Endothelial cell of umbilical vein (primary cell): ENCODE measurements around the gene DTWD2. TPM values are rescaled to one million over a fixed set of nuclear protein-coding genes. Genes with fewer than 3 reads are reported as not detected.

Source experiments
- BruUV-seq: library from RNA; stranded (reverse); fragments of 400-500 nt; replicated peaks from 2 replicates; lab custom pipeline; 2021; lab: Mats Ljungman, UMichigan
- CTCF ChIA-PET: fragments of 300-600, 350-600 bp; sonication (Branson Sonifier 250); formaldehyde crosslinking; loops from one replicate; lab custom pipeline; 2021; ENCODE audit warnings: antibody characterized with exemption, inconsistent platforms; lab: Charles Lee
- POLR2A ChIA-PET: fragments of 300-600, 350-600 bp; sonication (Branson Sonifier 250); formaldehyde crosslinking; loops from one replicate; lab custom pipeline; 2021; ENCODE audit warnings: antibody characterized with exemption, inconsistent platforms; lab: Charles Lee
- DNase-seq: peaks from one replicate; pipeline ENCODE4 v3.0.0-alpha.2; 2011; ENCODE audit warnings: low read depth, low spot score
- FAIRE-seq: peaks from 2 replicates; lab custom pipeline; 2011; peaks lifted over from hg19 to GRCh38; lab: Jason Lieb, UNC
- H2AFZ ChIP-seq: 2 replicates; pipeline ENCODE4 v1.6.0; 2012; ENCODE audit warnings: low read depth, low read length, control low read depth, inconsistent platforms
- H3K27ac ChIP-seq: 2 replicates; pipeline ENCODE4 v1.5.1; 2011; ENCODE audit warnings: low read depth, mild to moderate bottlenecking, control low read depth, low read length, moderate library complexity; ENCODE audit not compliant: insufficient read depth
- H3K27me3 ChIP-seq, 2 experiments: 2 replicates each; pipeline versions ENCODE4 v1.6.0 to v1.6.1; 2011; ENCODE audit warnings: low read length in 2 of 2, mixed read lengths in 1 of 2; ENCODE audit not compliant: control insufficient read depth in 2 of 2, insufficient read depth in 2 of 2
- H3K36me3 ChIP-seq, 2 experiments: 2 replicates in 1 of 2; 3 replicates in 1 of 2; pipeline ENCODE4 v1.5.1; 2011; ENCODE audit warnings: low read length in 2 of 2, mild to moderate bottlenecking in 1 of 2, moderate library complexity in 1 of 2; ENCODE audit not compliant: control insufficient read depth in 2 of 2, insufficient read depth in 2 of 2; ENCODE audit errors: extremely low read depth in 1 of 2
- H3K4me1 ChIP-seq: 3 replicates; pipeline ENCODE4 v1.5.1; 2011; ENCODE audit warnings: mild to moderate bottlenecking, low read length; ENCODE audit not compliant: control insufficient read depth, insufficient read depth; ENCODE audit errors: extremely low read depth
- H3K4me2 ChIP-seq: 2 replicates; pipeline ENCODE4 v1.6.1; 2011; ENCODE audit warnings: low read length, control low read depth, mixed read lengths; ENCODE audit not compliant: insufficient read depth
- H3K4me3 ChIP-seq, 3 experiments: fragments of 200-600 bp in 1 of 3; sonication (generic), shearing (Covaris generic) in 1 of 3; replicated peaks in 1 of 3; 2 replicates each; pipeline ENCODE4 v1.5.1; 2011 to 2016; ENCODE audit warnings: control low read depth in 3 of 3, low read length in 3 of 3, mild to moderate bottlenecking in 2 of 3, inconsistent platforms in 1 of 3, low read depth in 1 of 3, moderate library complexity in 1 of 3; ENCODE audit not compliant: insufficient read depth in 1 of 3
- H3K79me2 ChIP-seq: 2 replicates; pipeline ENCODE4 v1.6.0; 2012; ENCODE audit warnings: low read length, inconsistent platforms; ENCODE audit not compliant: control insufficient read depth, insufficient read depth
- H3K9ac ChIP-seq: replicated peaks from 2 replicates; pipeline ENCODE3; 2011; ENCODE audit warnings: low read length, control low read depth; ENCODE audit not compliant: insufficient read depth; ENCODE audit errors: extremely low read depth
- H3K9me1 ChIP-seq: replicated peaks from 3 replicates; pipeline ENCODE4 v1.6.0; 2011; ENCODE audit warnings: mild to moderate bottlenecking, low read length; ENCODE audit not compliant: control insufficient read depth, insufficient read depth; ENCODE audit errors: extremely low read depth
- H3K9me3 ChIP-seq: replicated peaks from 2 replicates; pipeline ENCODE4 v1.5.1; 2012; ENCODE audit warnings: low read length, inconsistent platforms; ENCODE audit not compliant: control insufficient read depth, insufficient read depth
- H4K20me1 ChIP-seq: replicated peaks from 2 replicates; pipeline ENCODE3; 2011; ENCODE audit warnings: mild to moderate bottlenecking, low read length; ENCODE audit not compliant: control insufficient read depth, insufficient read depth; ENCODE audit errors: extremely low read depth
- CTCF ChIP-seq, 2 donors: IDR thresholded peaks; 1 replicate in 1 of 2; 2 replicates in 1 of 2; pipeline ENCODE4 v1.5.1; 2011; ENCODE audit warnings: low read length in 2 of 2, mild to moderate bottlenecking in 2 of 2, moderate library complexity in 2 of 2, control low read depth in 1 of 2, inconsistent platforms in 1 of 2, low read depth in 1 of 2; ENCODE audit not compliant: insufficient read depth in 1 of 2; ENCODE audit errors: extremely low read depth in 1 of 2
- EZH2 ChIP-seq: IDR thresholded peaks from 2 replicates; pipeline ENCODE4 v1.6.1; 2012; ENCODE audit warnings: borderline replicate concordance, low read depth, mild to moderate bottlenecking, moderate library complexity, low read length, inconsistent platforms; ENCODE audit not compliant: severe bottlenecking
- FOS ChIP-seq: IDR thresholded peaks from 2 replicates; pipeline ENCODE4 v1.6.1; 2011; ENCODE audit warnings: mild to moderate bottlenecking, low read length, moderate library complexity, borderline replicate concordance; ENCODE audit not compliant: insufficient read depth
- GATA2 ChIP-seq: IDR thresholded peaks from 2 replicates; pipeline ENCODE4 v1.7.0; 2011; ENCODE audit warnings: low read depth, mild to moderate bottlenecking, moderate library complexity, mixed read lengths, low read length; ENCODE audit not compliant: insufficient read length, insufficient read depth
- JUN ChIP-seq: IDR thresholded peaks from 2 replicates; pipeline ENCODE4 v1.6.1; 2011; ENCODE audit warnings: borderline replicate concordance, low read depth; ENCODE audit not compliant: insufficient read length, insufficient read depth
- MAX ChIP-seq: IDR thresholded peaks from 2 replicates; pipeline ENCODE4 v1.6.1; 2011; ENCODE audit not compliant: insufficient read depth, insufficient read length
- MYC ChIP-seq: IDR thresholded peaks from one replicate; pipeline ENCODE4 v1.6.1; 2011; ENCODE audit warnings: mild to moderate bottlenecking, low read depth, low read length
- POLR2A ChIP-seq: IDR thresholded peaks from 2 replicates; pipeline ENCODE4 v1.6.1; 2012; ENCODE audit warnings: low read depth, mild to moderate bottlenecking, control low read depth, low read length
- POLR2AphosphoS5 ChIP-seq: IDR thresholded peaks from 2 replicates; pipeline ENCODE4 v1.6.1; 2012; ENCODE audit warnings: low read depth, mild to moderate bottlenecking, control low read depth, low read length, moderate library complexity; ENCODE audit not compliant: insufficient read depth
- dilution Hi-C: fragments of 300-500 bp; cut with MboI; formaldehyde crosslinking; loops from one replicate; pipeline ENCODE4 v1.15.0; 2019; ENCODE audit warnings: low sequenced_read_pairs; ENCODE audit not compliant: extremely low pct_ligation_motif_present
- intact Hi-C: fragments of 100-400 bp; cut with micrococcal nuclease; formaldehyde crosslinking; loops from one replicate; pipeline ENCODE4 v1.10.0; 2022
- polyA plus RNA-seq, 4 experiments: library from polyadenylated mRNA; depleted of rRNA in 3 of 4; stranded (reverse) in 3 of 4; unstranded in 1 of 4; fragments of >200 nt; gene quantifications; 2 replicates each; pipeline versions ENCODE4 v1.2.1 to v1.2.3, GENCODE V29; 2011 to 2012; ENCODE audit warnings: missing spikeins in 1 of 4
- total RNA-seq: library from RNA; stranded (reverse); gene quantifications from 2 replicates; pipeline ENCODE4 v1.2.3, GENCODE V29; 2021

Gene DTWD2
- total and polyA plus RNA-seq, 2 donors (not counting 3 experiments of a cell fraction or from before 2014, with no cell fraction given): 0.99 to 1.1 TPM

- H3K4me3 ChIP-seq: no peak overlapping the region
- DNase-seq: no peak
- H2AFZ ChIP-seq: no peak overlapping the region
- H3K36me3 ChIP-seq: no peaks in the 10 kb centered on the region
- H3K9me1 ChIP-seq: no peaks in the 10 kb centered on the region
- no peak for TF ChIP-seq FOS
- TF ChIP-seq POLR2AphosphoS5: no peak
- TF ChIP-seq GATA2: no peak
- no peak for TF ChIP-seq POLR2A
- TF ChIP-seq JUN: no peak
- no peak for TF ChIP-seq MAX
- no peak for TF ChIP-seq CTCF (IDR thresholded peaks at IDR 0.05; ENCODE audit: extremely low read depth in 1 of 2, insufficient read depth in 1 of 2, low read depth in 1 of 2, low read length in 2 of 2)
- TF ChIP-seq EZH2: no peak
- no peak for TF ChIP-seq MYC
- H3K4me1 ChIP-seq: no peaks in the 10 kb centered on the region
- H3K79me2 ChIP-seq: no peaks in the 10 kb centered on the region
- intact Hi-C loops (no loop called here), dilution Hi-C loops (no loop called here)
- no peaks in the 10 kb centered on the region for H4K20me1 ChIP-seq
- ChIA-PET CTCF (interaction anchor here (1.5 kb wide), 1 partner anchor 379 kb away, joined by 3 read pairs; no protein-coding TSS in a partner anchor), POLR2A (no interaction called here)
- H3K9me3 ChIP-seq: no peaks in the 10 kb centered on the region
- no TSS peak for BruUV-seq
- no peak overlapping the region for H3K9ac ChIP-seq
- H3K27me3 ChIP-seq: no peaks in the 10 kb centered on the region
- FAIRE-seq: no peak
- H3K4me2 ChIP-seq: no peak overlapping the region
- no peak overlapping the region for H3K27ac ChIP-seq
Observed at GRCh38 chr5:119032656-119033055, 44.3 kb upstream of the DTWD2 start.
